Fibroblast of lung (primary cell): ENCODE data around the gene NINJ2. TPM values are rescaled to one million over a fixed set of nuclear protein-coding genes. Genes with fewer than 3 reads are reported as not detected.

ENCODE experiments used
- DNase-seq, 2 donors: peaks; one replicate each; pipeline versions ENCODE4 v3.0.0 to v3.0.0-alpha.2; 2010; ENCODE audit warnings: low read depth in 2 of 2
- H2AFZ ChIP-seq: 2 replicates; pipeline ENCODE4 v1.5.1; 2012; ENCODE audit warnings: low read length, control low read depth, inconsistent platforms
- H3K27ac ChIP-seq: 2 replicates; pipeline ENCODE4 v1.5.1; 2011; ENCODE audit warnings: low read length, control low read depth; ENCODE audit not compliant: insufficient read depth
- H3K27me3 ChIP-seq: 2 replicates; pipeline ENCODE4 v1.5.1; 2011; ENCODE audit warnings: mild to moderate bottlenecking, low read length; ENCODE audit not compliant: control insufficient read depth, insufficient read depth
- H3K36me3 ChIP-seq: 2 replicates; pipeline ENCODE4 v1.5.1; 2011; ENCODE audit warnings: low read length; ENCODE audit not compliant: control insufficient read depth, insufficient read depth
- H3K4me1 ChIP-seq: 2 replicates; pipeline ENCODE4 v1.5.1; 2011; ENCODE audit warnings: low read length; ENCODE audit not compliant: control insufficient read depth, insufficient read depth; ENCODE audit errors: extremely low read depth
- H3K4me2 ChIP-seq: 2 replicates; pipeline ENCODE4 v1.5.1; 2011; ENCODE audit warnings: low read length, control low read depth; ENCODE audit not compliant: insufficient read depth; ENCODE audit errors: extremely low read depth
- H3K4me3 ChIP-seq, 4 experiments: fragments of 200-600 bp in 1 of 4; sonication (generic) in 1 of 4; replicated peaks in 1 of 4; 2 replicates each; pipeline ENCODE4 v1.5.1; 2011 to 2016; ENCODE audit warnings: low read length in 4 of 4, low read depth in 3 of 4, mild to moderate bottlenecking in 3 of 4, control low read depth in 2 of 4, inconsistent platforms in 1 of 4, mixed read lengths in 1 of 4; ENCODE audit not compliant: insufficient read depth in 1 of 4; ENCODE audit errors: control extremely low read depth in 1 of 4
- H3K79me2 ChIP-seq: 2 replicates; pipeline ENCODE4 v1.5.1; 2012; ENCODE audit warnings: mild to moderate bottlenecking, low read length, inconsistent platforms; ENCODE audit not compliant: control insufficient read depth, insufficient read depth
- H3K9ac ChIP-seq: 2 replicates; pipeline ENCODE4 v1.5.1; 2011; ENCODE audit warnings: mild to moderate bottlenecking, low read length, control low read depth; ENCODE audit not compliant: insufficient read depth
- H3K9me3 ChIP-seq: 2 replicates; pipeline ENCODE4 v1.5.1; 2012; ENCODE audit warnings: low read depth, low read length; ENCODE audit not compliant: control insufficient read depth, insufficient read depth
- H4K20me1 ChIP-seq: 2 replicates; pipeline ENCODE4 v1.5.1; 2011; ENCODE audit warnings: low read length; ENCODE audit not compliant: control insufficient read depth, insufficient read depth; ENCODE audit errors: extremely low read depth
- EZH2 ChIP-seq: IDR thresholded peaks from 2 replicates; pipeline ENCODE4 v1.5.1; 2012; ENCODE audit warnings: low read length, control low read depth, mild to moderate bottlenecking; ENCODE audit errors: missing control alignments
- polyA plus RNA-seq, 2 donors: library from polyadenylated mRNA; depleted of rRNA in 1 of 2; stranded (reverse) in 1 of 2; unstranded in 1 of 2; fragments of >200 nt; gene quantifications; 2 replicates each; pipeline ENCODE4 v1.2.1, GENCODE V29; 2011 to 2012; ENCODE audit warnings: missing spikeins in 1 of 2
- total RNA-seq: library from RNA; depleted of rRNA; stranded (reverse); fragments of >200 nt; gene quantifications from 2 replicates; pipeline ENCODE4 v1.2.1, GENCODE V29; 2014
- TF ChIP-seq, protein P1 (sequence below), 2 donors: IDR thresholded peaks in 1 of 2; conservative IDR thresholded peaks in 1 of 2; 1 replicate in 1 of 2; 2 replicates in 1 of 2; pipeline ENCODE4 v1.5.1; 2011 to 2012; ENCODE audit warnings: low read length in 2 of 2, control low read depth in 1 of 2, inconsistent platforms in 1 of 2, low read depth in 1 of 2, mild to moderate bottlenecking in 1 of 2

NINJ2 gene
- total and polyA plus RNA-seq, 2 donors (not counting 1 experiment from before 2014, with no cell fraction given), result 0.35 to 0.66 TPM

- Histone ChIP-seq H3K27me3 (peaks cover 10% of the 10 kb centered on the region), H3K36me3 (no peaks in the 10 kb centered on the region)
Observed at GRCh38 chr12:554001-554285, 109.3 kb downstream of the NINJ2 start.

DNA sequence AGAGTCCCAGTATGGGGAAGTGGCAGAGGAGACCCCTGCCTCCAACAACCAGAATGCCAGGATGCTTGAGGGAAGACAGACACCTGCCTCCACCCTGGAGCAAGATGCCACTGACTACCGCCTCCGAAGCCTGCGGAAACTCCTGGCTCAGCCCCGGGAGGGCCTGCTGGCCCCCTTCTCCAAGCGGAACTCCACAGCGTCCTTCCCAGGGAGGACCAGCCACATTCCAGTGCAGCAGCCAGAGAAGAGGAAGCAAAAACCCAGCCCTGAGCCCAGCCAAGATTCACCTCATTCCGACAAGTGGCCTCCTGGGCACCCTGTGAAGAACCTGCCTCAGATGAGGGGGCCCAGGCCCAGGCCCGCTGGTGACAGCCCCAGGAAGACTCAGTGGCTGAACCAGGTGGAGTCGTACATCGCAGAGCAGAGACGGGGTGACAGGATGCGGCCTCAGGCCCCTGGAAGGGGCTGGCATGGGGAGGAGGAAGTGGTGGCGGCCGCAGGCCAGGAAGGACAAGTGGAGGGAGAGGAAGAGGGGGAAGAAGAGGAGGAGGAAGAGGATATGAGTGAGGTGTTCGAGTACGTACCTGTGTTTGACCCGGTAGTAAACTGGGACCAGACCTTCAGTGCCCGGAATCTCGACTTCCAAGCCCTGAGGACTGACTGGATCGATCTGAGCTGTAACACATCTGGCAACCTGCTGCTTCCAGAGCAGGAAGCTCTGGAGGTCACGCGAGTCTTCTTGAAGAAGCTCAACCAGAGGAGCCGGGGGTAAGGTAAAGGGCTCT lies 109.8 kb downstream of the NINJ2 start:
- Histone ChIP-seq H3K4me3 (no peak overlapping the region), H4K20me1 (no peaks in the 10 kb centered on the region), H3K27ac (no peak overlapping the region), H3K4me2 (no peak overlapping the region), H3K9ac (no peak overlapping the region), H3K4me1 (no peaks in the 10 kb centered on the region), H3K27me3 (peaks cover 10% of the 10 kb centered on the region), H3K36me3 (no peaks in the 10 kb centered on the region), H3K9me3 (no peaks in the 10 kb centered on the region), H2AFZ (no peak overlapping the region), H3K79me2 (no peaks in the 10 kb centered on the region)
- DNase-seq, result no peak
- TF ChIP-seq EZH2, result no peak
- TF ChIP-seq, protein P1, sequence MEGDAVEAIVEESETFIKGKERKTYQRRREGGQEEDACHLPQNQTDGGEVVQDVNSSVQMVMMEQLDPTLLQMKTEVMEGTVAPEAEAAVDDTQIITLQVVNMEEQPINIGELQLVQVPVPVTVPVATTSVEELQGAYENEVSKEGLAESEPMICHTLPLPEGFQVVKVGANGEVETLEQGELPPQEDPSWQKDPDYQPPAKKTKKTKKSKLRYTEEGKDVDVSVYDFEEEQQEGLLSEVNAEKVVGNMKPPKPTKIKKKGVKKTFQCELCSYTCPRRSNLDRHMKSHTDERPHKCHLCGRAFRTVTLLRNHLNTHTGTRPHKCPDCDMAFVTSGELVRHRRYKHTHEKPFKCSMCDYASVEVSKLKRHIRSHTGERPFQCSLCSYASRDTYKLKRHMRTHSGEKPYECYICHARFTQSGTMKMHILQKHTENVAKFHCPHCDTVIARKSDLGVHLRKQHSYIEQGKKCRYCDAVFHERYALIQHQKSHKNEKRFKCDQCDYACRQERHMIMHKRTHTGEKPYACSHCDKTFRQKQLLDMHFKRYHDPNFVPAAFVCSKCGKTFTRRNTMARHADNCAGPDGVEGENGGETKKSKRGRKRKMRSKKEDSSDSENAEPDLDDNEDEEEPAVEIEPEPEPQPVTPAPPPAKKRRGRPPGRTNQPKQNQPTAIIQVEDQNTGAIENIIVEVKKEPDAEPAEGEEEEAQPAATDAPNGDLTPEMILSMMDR (conservative IDR thresholded peaks at IDR 0.05 in 1 of 2, IDR thresholded peaks at IDR 0.05 in 1 of 2; ENCODE audit: low read depth in 1 of 2, low read length in 2 of 2), result no peak

More at GRCh38 chr12:554001-554285, 109.3 kb downstream of the NINJ2 start:
- Histone ChIP-seq H3K4me1 (no peaks in the 10 kb centered on the region), H3K79me2 (no peaks in the 10 kb centered on the region), H2AFZ (no peak overlapping the region), H4K20me1 (no peaks in the 10 kb centered on the region), H3K4me3 (no peak overlapping the region), H3K27ac (no peak overlapping the region), H3K9ac (no peak overlapping the region), H3K4me2 (no peak overlapping the region), H3K9me3 (no peaks in the 10 kb centered on the region)
- TF ChIP-seq, protein P1 (conservative IDR thresholded peaks at IDR 0.05 in 1 of 2, IDR thresholded peaks at IDR 0.05 in 1 of 2; ENCODE audit: low read depth in 1 of 2, low read length in 2 of 2), result no peak
- TF ChIP-seq EZH2, result no peak
- no peak for DNase-seq

DNA sequence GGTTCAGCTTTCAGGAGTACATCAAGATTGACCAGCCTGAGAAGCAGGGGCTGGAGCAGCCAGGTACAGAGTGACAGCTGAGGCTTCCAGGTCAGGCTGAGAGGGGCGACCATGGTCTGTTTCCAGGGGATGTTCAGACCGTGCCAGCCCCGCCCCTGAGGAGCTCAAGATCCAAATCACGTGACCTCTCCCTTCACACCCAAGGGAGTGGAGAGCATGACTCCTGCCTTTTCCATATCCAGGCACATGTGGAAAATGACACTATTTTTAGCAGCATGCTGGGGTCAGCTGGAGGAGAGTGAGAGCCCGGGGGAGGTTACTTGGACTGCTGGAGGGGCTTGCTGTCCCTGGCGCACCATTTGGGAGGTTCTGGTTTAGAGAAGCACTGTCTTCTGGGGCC lies 110.8 kb downstream of the NINJ2 start:
- no peak overlapping the region for H3K4me2 ChIP-seq
- H4K20me1 ChIP-seq, result no peaks in the 10 kb centered on the region
- no peaks in the 10 kb centered on the region for H3K9me3 ChIP-seq
- H3K9ac ChIP-seq, result no peak overlapping the region
- no peak overlapping the region for H3K4me3 ChIP-seq
- DNase-seq, result no peak
- peaks cover 13% of the 10 kb centered on the region for H3K27me3 ChIP-seq
- no peaks in the 10 kb centered on the region for H3K4me1 ChIP-seq
- TF ChIP-seq, protein P1 (conservative IDR thresholded peaks at IDR 0.05 in 1 of 2, IDR thresholded peaks at IDR 0.05 in 1 of 2; ENCODE audit: low read depth in 1 of 2, low read length in 2 of 2), result no peak
- TF ChIP-seq EZH2, result no peak
- no peaks in the 10 kb centered on the region for H3K36me3 ChIP-seq
- H2AFZ ChIP-seq, result no peak overlapping the region
- no peak overlapping the region for H3K27ac ChIP-seq
- no peaks in the 10 kb centered on the region for H3K79me2 ChIP-seq
